Adrenal gland (tissue), 12 donors: ENCODE measurements around the gene UROC1. TPM values are rescaled to one million over a fixed set of nuclear protein-coding genes. Genes with fewer than 3 reads are reported as not detected.
A peak's percentile ranks its signal among the peaks of the same experiment; 100 is the strongest.

Experiments
- DNase-seq, 7 donors: peaks; one replicate each; pipeline ENCODE4 v3.0.0-alpha.2; 2019 to 2020
- H3K27ac ChIP-seq, 5 donors: fragments of 200-600 bp; sonication (generic) in 4 of 5; 1 replicate in 3 of 5; 2 replicates in 2 of 5; pipeline versions ENCODE4 v1.5.1 to v1.8.0; 2016 to 2020; ENCODE audit warnings: mild to moderate bottlenecking in 1 of 5
- H3K27me3 ChIP-seq: fragments of 200-600 bp; 2 replicates; pipeline ENCODE4 v1.8.0; 2021
- H3K36me3 ChIP-seq, 2 donors: fragments of 200-600 bp; replicated peaks in 1 of 2; 1 replicate in 1 of 2; 2 replicates in 1 of 2; pipeline versions ENCODE4 v1.5.1 to v1.8.0; 2018 to 2022
- H3K4me1 ChIP-seq, 2 donors: fragments of 200-600 bp; replicated peaks in 1 of 2; 1 replicate in 1 of 2; 2 replicates in 1 of 2; pipeline versions ENCODE4 v1.5.1 to v1.8.0; 2018 to 2021
- H3K4me3 ChIP-seq, 4 donors: fragments of 200-600 bp; sonication (generic) in 3 of 4; one replicate each; pipeline ENCODE4 v1.5.1; 2016 to 2018
- H3K9me3 ChIP-seq, 3 donors: fragments of 200-600 bp; sonication (generic) in 1 of 3; replicated peaks in 1 of 3; 1 replicate in 2 of 3; 2 replicates in 1 of 3; pipeline versions ENCODE4 v1.5.1 to v1.8.0; 2016 to 2021
- CTCF ChIP-seq, 6 experiments: fragments of 450-650 bp in 4 of 6; fragments of 200-600 bp in 2 of 6; sonication (generic) in 1 of 6; IDR thresholded peaks; 1 replicate in 5 of 6; 2 replicates in 1 of 6; pipeline versions ENCODE4 v1.5.1 to v1.8.0; 2016 to 2021; ENCODE audit warnings: antibody characterized with exemption in 6 of 6, mild to moderate bottlenecking in 2 of 6, moderate library complexity in 1 of 6
- POLR2A ChIP-seq, 2 donors: fragments of 450-650 bp; IDR thresholded peaks; one replicate each; pipeline ENCODE4 v1.6.1; 2017; ENCODE audit warnings: antibody characterized with exemption in 2 of 2, mild to moderate bottlenecking in 2 of 2, moderate library complexity in 1 of 2
- WGBS, 4 donors: extraction: QIAGEN DNeasy Blood & Tissue Kit in 2 of 4; methylation state at CpG; one replicate each; pipeline versions ENCODE4 v1.1.5 to v1.1.7; 2013 to 2017; 5-methylcytosine and 5-hydroxymethylcytosine counted together
- intact Hi-C, 2 donors: fragments of 100-400 bp; cut with DNase I; formaldehyde crosslinking; loops; one replicate each; pipeline versions ENCODE4 v1.14.1 to v1.15.0; 2022 to 2023
- polyA plus RNA-seq, 3 donors: library from polyadenylated mRNA; stranded (reverse); fragments of 200-250 nt in 2 of 3; fragments of 350-450 nt in 1 of 3; fragmentation: Illumina TruSeq in 1 of 3; extraction: RNeasy Lipid Tissue Mini Kit (QIAGEN cat#74804) in 1 of 3; gene quantifications; one replicate each; pipeline ENCODE4 v1.2.3, GENCODE V29; 2013 to 2014
- total RNA-seq, 9 donors: library from RNA; depleted of rRNA in 4 of 9; stranded (reverse); fragments of >200 nt in 4 of 9; fragments of 120-200 nt in 1 of 9; fragmentation: NEBNext Ultra II Directional in 1 of 9; extraction: Animal tissue kit (Norgen Biotek cat#: 25700) in 1 of 9; gene quantifications; one replicate each; pipeline versions ENCODE4 v1.1.0 to v1.2.4, GENCODE V29; 2013 to 2023
- donor health status: healthy with polysubstance abuse.
- donor health status: Bipolar disorder and iron deficiency.
- donor health status: DM: yes; HTN: yes; CAD: no.
- donor health status: DM: no; HTN: no; CAD: no.
- donor health status: DM: no; HTN: no; CAD: no.
- donor health status: DM: yes; HTN: yes; CAD: no.

UROC1 gene
- total and polyA plus RNA-seq, 12 donors: under 0.01 to 0.22 (median 0.04) TPM; not detected in 8

GRCh38 chr3:126511291-126511690 lies 6.3 kb downstream of the UROC1 start:
- no peak for DNase-seq
- Histone ChIP-seq H3K36me3 (no peaks in the 10 kb centered on the region), H3K4me3 (no peak overlapping the region), H3K27ac (no peak overlapping the region), H3K4me1 (no peaks in the 10 kb centered on the region), H3K9me3 (no peaks in the 10 kb centered on the region), H3K27me3 (no peaks in the 10 kb centered on the region)
- 72 to 79% (median 75%) methylated on average over 7 of the region's 7 CpGs for WGBS, 4 donors
- intact Hi-C loops: no loop called here
- TF ChIP-seq POLR2A (IDR thresholded peaks at IDR 0.05): no peak
- no peak for TF ChIP-seq CTCF (IDR thresholded peaks at IDR 0.05)

GRCh38 chr3:126510308-126510910 lies 7.2 kb downstream of the UROC1 start:
- no peak for DNase-seq
- H3K4me1 ChIP-seq: no peaks in the 10 kb centered on the region
- no peaks in the 10 kb centered on the region for H3K36me3 ChIP-seq
- no peaks in the 10 kb centered on the region for H3K27me3 ChIP-seq
- 81 to 93% (median 87%) methylated on average over 13 to 22 of the region's 22 CpGs for WGBS, 4 donors
- no peak for TF ChIP-seq CTCF (IDR thresholded peaks at IDR 0.05)
- no peaks in the 10 kb centered on the region for H3K9me3 ChIP-seq
- H3K27ac ChIP-seq: no peak overlapping the region
- intact Hi-C loops: no loop called here
- H3K4me3 ChIP-seq: no peak overlapping the region

- Histone ChIP-seq H3K27ac (no peak overlapping the region), H3K9me3 (no peaks in the 10 kb centered on the region), H3K4me1 (no peaks in the 10 kb centered on the region), H3K36me3 (no peaks in the 10 kb centered on the region), H3K4me3 (no peak overlapping the region), H3K27me3 (no peaks in the 10 kb centered on the region)
- intact Hi-C loops: no loop called here
- 70 to 78% (median 74%) methylated on average over 10 to 18 of the region's 18 CpGs for WGBS, 4 donors
- peak in 1 of 7 donors; percentile 6 for DNase-seq
- no peak for TF ChIP-seq CTCF (IDR thresholded peaks at IDR 0.05)
These were observed 7.8 kb downstream of the UROC1 start for GRCh38 chr3:126509597-126510307.

DNA sequence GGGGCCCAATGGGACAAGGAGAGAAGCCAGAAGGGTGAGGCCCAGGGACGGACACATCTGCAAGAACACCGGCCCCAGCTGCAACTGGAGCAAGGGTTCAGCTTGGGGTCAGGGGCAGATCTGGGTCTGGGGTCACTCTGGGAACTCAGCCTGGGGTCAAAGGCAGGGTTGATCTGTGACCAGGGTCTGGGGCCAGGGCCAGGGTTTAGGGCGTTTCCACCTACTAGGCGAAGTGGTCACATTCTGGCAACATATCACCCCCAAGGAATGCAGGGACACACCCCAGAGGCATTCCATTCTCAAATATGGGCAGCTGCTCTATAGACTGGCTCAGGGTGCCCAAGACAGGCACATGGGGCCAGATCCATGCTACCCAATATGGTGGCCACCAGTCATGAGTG lies 9.0 kb downstream of the UROC1 start:
- Histone ChIP-seq H3K4me1 (no peaks in the 10 kb centered on the region), H3K4me3 (no peak overlapping the region), H3K9me3 (no peaks in the 10 kb centered on the region), H3K27ac (no peak overlapping the region), H3K36me3 (no peaks in the 10 kb centered on the region), H3K27me3 (no peaks in the 10 kb centered on the region)
- 70 to 97% (median 88%) methylated on average over 2 to 4 of the region's 4 CpGs; no CpG with 5 or more reads in 1 of the 4 donors for WGBS, 4 donors
- DNase-seq: no peak
- no peak for TF ChIP-seq POLR2A (IDR thresholded peaks at IDR 0.05)
- TF ChIP-seq CTCF (IDR thresholded peaks at IDR 0.05): no peak
- intact Hi-C loops: no loop called here
